SK-N-SH treated with all-trans-retinoic acid at 6 μM for 48 hours (cell line): Measurements from ENCODE around the gene TMSB15C.
"Not testable (repeated sequence)": the region's sequence is repeated elsewhere in the genome, so short reads cannot be mapped to it uniquely, and the experiment has no call there.

ENCODE experiments used
- ATAC-seq: fragments of 200-7000 bp; cut with Tn5 transposase; 3 replicates; pipeline ENCODE4 v1.9.1; 2020; ENCODE audit warnings: mild to moderate bottlenecking, moderate library complexity
- ARNTL ChIP-seq: fragments of 450-650 bp; formaldehyde crosslinking; IDR thresholded peaks from 2 replicates; pipeline ENCODE4 v1.5.0; 2020; ENCODE audit warnings: low read depth, mild to moderate bottlenecking, moderate library complexity, borderline replicate concordance
- BACH2 ChIP-seq: fragments of 250-450 bp; sonication (Bioruptor Pico); IDR thresholded peaks from 2 replicates; pipeline ENCODE4 v1.9.0; 2021; ENCODE audit warnings: mild to moderate bottlenecking, borderline replicate concordance
- CSDC2 ChIP-seq: fragments of 250-450 bp; sonication (Bioruptor Pico); IDR thresholded peaks from 2 replicates; pipeline ENCODE4 v1.5.0; 2020; ENCODE audit warnings: mild to moderate bottlenecking, moderate library complexity
- ESRRG ChIP-seq: fragments of 250-450 bp; sonication (Bioruptor Pico); IDR thresholded peaks from 2 replicates; pipeline ENCODE4 v1.6.1; 2021; ENCODE audit warnings: mild to moderate bottlenecking
- GLIS3 ChIP-seq: fragments of 250-450 bp; sonication (Bioruptor Pico); IDR thresholded peaks from 2 replicates; pipeline ENCODE4 v1.5.0; 2020; ENCODE audit warnings: mild to moderate bottlenecking, moderate library complexity
- ISL1 ChIP-seq: fragments of 250-450 bp; sonication (Bioruptor Pico); IDR thresholded peaks from 2 replicates; pipeline ENCODE4 v2.1.2; 2022; ENCODE audit warnings: mild to moderate bottlenecking, moderate library complexity
- OSR1 ChIP-seq: fragments of 250-450 bp; sonication (Bioruptor Pico); IDR thresholded peaks from 2 replicates; pipeline ENCODE4 v1.8.0; 2022; ENCODE audit warnings: moderate library complexity, mild to moderate bottlenecking, inconsistent platforms
- PPARA ChIP-seq: fragments of 250-450 bp; sonication (Bioruptor Pico); IDR thresholded peaks from 2 replicates; pipeline ENCODE4 v1.5.0; 2020; ENCODE audit warnings: mild to moderate bottlenecking, borderline replicate concordance
- RARB ChIP-seq: fragments of 250-450 bp; sonication (Bioruptor Pico); IDR thresholded peaks from 2 replicates; pipeline ENCODE4 v1.8.0; 2021; ENCODE audit warnings: mild to moderate bottlenecking, moderate library complexity
- SNAI2 ChIP-seq: fragments of 250-450 bp; sonication (Bioruptor Pico); IDR thresholded peaks from 2 replicates; pipeline ENCODE4 v1.5.0; 2020; ENCODE audit warnings: mild to moderate bottlenecking, moderate library complexity
- TCF4 ChIP-seq: fragments of 250-450 bp; sonication (Bioruptor Pico); IDR thresholded peaks from 2 replicates; pipeline ENCODE4 v1.8.0; 2021; ENCODE audit warnings: mild to moderate bottlenecking, moderate library complexity, borderline replicate concordance
- TOX ChIP-seq: fragments of 250-450 bp; sonication (Bioruptor Pico); IDR thresholded peaks from 2 replicates; pipeline ENCODE4 v1.8.0; 2021; ENCODE audit warnings: mild to moderate bottlenecking, moderate library complexity, borderline replicate concordance
- ZFP3 ChIP-seq: fragments of 250-450 bp; sonication (Bioruptor Pico); IDR thresholded peaks from 2 replicates; pipeline ENCODE4 v1.5.0; 2020; ENCODE audit warnings: mild to moderate bottlenecking, moderate library complexity
- ZFP30 ChIP-seq: fragments of 450-650 bp; formaldehyde crosslinking; IDR thresholded peaks from 2 replicates; pipeline ENCODE4 v1.5.0; 2022; ENCODE audit warnings: mild to moderate bottlenecking, moderate library complexity
- ZNF565 ChIP-seq: fragments of 450-650 bp; formaldehyde crosslinking; conservative IDR thresholded peaks from 2 replicates; pipeline ENCODE4 v1.5.0; 2020; ENCODE audit warnings: low read depth, mild to moderate bottlenecking, moderate library complexity
- ZNF70 ChIP-seq: fragments of 450-650 bp; formaldehyde crosslinking; IDR thresholded peaks from 2 replicates; pipeline ENCODE4 v1.5.0; 2020; ENCODE audit warnings: mild to moderate bottlenecking, moderate library complexity
- ZNF8 ChIP-seq: fragments of 450-650 bp; formaldehyde crosslinking; IDR thresholded peaks from 2 replicates; pipeline ENCODE4 v1.5.0; 2020; ENCODE audit warnings: mild to moderate bottlenecking, moderate library complexity
- TF ChIP-seq, protein P1 (sequence below): fragments of 250-450 bp; sonication (Bioruptor Pico); IDR thresholded peaks from 2 replicates; pipeline ENCODE4 v1.8.0; 2021; ENCODE audit warnings: low read depth, mild to moderate bottlenecking, moderate library complexity, borderline replicate concordance
- TF ChIP-seq, protein P2 (sequence below): fragments of 250-450 bp; sonication (Bioruptor Pico); IDR thresholded peaks from 2 replicates; pipeline ENCODE4 v1.5.1; 2020; ENCODE audit warnings: low read depth, mild to moderate bottlenecking, moderate library complexity
- TF ChIP-seq, protein P3 (sequence below): fragments of 250-450 bp; sonication (Bioruptor Pico); IDR thresholded peaks from 2 replicates; pipeline ENCODE4 v1.5.1; 2021; ENCODE audit warnings: mild to moderate bottlenecking, moderate library complexity
- TF ChIP-seq, protein P4 (sequence below): fragments of 250-450 bp; sonication (Bioruptor Pico); IDR thresholded peaks from 2 replicates; pipeline ENCODE4 v1.8.0; 2020; ENCODE audit warnings: mild to moderate bottlenecking, moderate library complexity, borderline replicate concordance

The TMSB15C gene

DNA sequence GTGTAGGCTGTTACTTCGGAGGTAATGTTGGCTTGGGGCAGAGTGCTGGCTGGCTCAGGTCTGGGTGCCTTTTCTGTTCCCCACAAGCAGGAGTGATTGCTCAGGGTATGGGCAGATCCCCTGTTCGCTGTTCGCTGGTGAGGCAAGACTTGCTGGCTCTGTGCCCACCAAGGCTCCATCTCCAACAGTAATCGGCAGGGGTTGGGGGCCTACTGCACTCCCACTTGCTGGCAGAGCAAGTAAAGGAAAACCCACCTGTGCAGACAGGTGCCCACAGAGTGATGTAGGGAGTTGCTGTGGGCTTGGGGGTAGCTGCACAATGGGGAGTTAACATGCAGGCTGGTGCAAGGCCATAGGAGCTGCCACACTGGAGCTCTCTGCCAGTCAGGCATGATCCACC lies 8.0 kb upstream of the TMSB15C start:
- TF ChIP-seq TOX (CRISPR knock-in tag) (no peak), ARNTL (CRISPR knock-in tag) (no peak), ESRRG (no peak), ZFP3 (CRISPR knock-in tag) (no peak), ZNF8 (CRISPR knock-in tag) (no peak), RARB (CRISPR knock-in tag) (no peak), PPARA (CRISPR knock-in tag) (no peak), GLIS3 (no peak), ZNF70 (CRISPR knock-in tag) (no peak), ZNF565 (CRISPR knock-in tag) (no peak), CSDC2 (CRISPR knock-in tag) (no peak), ZFP30 (no peak), SNAI2 (CRISPR knock-in tag) (no peak), ISL1 (CRISPR knock-in tag) (no peak), TCF4 (CRISPR knock-in tag) (no peak)
- TF ChIP-seq, protein P1, sequence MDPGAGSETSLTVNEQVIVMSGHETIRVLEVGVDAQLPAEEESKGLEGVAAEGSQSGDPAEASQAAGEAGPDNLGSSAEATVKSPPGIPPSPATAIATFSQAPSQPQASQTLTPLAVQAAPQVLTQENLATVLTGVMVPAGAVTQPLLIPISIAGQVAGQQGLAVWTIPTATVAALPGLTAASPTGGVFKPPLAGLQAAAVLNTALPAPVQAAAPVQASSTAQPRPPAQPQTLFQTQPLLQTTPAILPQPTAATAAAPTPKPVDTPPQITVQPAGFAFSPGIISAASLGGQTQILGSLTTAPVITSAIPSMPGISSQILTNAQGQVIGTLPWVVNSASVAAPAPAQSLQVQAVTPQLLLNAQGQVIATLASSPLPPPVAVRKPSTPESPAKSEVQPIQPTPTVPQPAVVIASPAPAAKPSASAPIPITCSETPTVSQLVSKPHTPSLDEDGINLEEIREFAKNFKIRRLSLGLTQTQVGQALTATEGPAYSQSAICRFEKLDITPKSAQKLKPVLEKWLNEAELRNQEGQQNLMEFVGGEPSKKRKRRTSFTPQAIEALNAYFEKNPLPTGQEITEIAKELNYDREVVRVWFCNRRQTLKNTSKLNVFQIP (CRISPR knock-in tag) = no peak
- TF ChIP-seq, protein P2, sequence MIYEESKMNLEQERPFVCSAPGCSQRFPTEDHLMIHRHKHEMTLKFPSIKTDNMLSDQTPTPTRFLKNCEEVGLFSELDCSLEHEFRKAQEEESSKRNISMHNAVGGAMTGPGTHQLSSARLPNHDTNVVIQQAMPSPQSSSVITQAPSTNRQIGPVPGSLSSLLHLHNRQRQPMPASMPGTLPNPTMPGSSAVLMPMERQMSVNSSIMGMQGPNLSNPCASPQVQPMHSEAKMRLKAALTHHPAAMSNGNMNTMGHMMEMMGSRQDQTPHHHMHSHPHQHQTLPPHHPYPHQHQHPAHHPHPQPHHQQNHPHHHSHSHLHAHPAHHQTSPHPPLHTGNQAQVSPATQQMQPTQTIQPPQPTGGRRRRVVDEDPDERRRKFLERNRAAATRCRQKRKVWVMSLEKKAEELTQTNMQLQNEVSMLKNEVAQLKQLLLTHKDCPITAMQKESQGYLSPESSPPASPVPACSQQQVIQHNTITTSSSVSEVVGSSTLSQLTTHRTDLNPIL (CRISPR knock-in tag) = no peak
- TF ChIP-seq, protein P3, sequence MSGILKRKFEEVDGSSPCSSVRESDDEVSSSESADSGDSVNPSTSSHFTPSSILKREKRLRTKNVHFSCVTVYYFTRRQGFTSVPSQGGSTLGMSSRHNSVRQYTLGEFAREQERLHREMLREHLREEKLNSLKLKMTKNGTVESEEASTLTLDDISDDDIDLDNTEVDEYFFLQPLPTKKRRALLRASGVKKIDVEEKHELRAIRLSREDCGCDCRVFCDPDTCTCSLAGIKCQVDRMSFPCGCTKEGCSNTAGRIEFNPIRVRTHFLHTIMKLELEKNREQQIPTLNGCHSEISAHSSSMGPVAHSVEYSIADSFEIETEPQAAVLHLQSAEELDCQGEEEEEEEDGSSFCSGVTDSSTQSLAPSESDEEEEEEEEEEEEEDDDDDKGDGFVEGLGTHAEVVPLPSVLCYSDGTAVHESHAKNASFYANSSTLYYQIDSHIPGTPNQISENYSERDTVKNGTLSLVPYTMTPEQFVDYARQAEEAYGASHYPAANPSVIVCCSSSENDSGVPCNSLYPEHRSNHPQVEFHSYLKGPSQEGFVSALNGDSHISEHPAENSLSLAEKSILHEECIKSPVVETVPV = no peak
- ATAC-seq = no peak

DNA sequence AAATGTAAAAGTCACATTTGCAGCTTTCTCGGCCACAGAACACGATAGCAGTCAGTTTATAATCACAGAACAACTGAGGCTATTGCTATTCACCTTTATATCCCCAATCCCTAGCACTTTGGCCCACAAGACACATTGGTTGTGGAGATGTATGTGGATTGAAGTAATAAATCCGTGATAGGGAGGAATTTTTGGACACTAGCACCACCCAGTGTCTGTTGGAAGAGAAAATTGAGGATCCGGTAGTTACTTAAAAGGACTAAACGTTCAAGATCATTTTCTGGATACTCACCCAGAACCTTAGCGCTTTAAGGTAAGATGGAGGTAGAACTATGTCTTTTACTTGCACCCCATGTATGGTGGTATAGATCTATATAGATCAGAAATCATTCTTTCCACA lies 1.8 kb upstream of the TMSB15C start:
- 0 out of 3 replicates have a peak, but pooled peaks have one; percentile 20 for ATAC-seq

DNA sequence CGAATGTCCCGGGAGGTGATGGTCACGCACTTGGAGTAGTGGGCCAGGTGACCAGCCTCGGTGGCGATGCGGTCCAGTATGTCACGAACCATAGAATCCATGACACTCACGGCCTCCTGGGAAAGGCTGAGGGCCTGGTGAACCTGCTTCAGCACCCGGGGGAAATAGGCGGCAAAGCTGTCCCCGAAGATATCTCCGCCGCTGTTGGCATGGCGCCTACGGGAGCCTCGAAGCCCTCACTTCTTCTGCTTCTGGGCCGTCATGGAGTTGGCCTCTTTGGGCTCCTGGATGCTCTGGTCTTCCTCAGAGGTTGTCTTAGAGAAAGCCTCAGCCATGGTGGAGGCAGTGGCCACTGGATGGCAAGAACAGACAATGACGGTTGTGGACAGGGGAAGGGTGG lies 13.4 kb downstream of the TMSB15C start:
- not testable (repeated sequence) for ATAC-seq

DNA sequence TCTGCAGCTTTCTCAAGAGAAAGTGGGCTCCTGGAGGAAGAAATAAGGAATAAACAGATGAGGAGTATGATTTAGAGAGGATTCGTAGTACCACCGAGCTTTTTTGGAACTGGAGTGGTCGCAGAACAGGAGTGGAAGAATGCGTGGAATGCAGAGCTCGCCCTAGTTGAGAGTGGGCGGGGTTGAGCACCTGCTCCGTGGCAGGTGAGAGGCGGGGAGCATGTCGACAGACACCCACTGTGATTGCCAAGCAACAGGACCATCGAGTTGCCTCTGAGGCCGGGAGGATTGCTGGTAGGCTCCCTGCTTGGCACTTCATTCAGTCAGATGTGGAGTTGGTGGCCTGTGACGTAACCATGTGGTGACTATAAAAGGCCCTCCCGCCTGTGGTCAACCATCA lies 21.1 kb downstream of the TMSB15C start:
- not testable (repeated sequence) for ATAC-seq

DNA sequence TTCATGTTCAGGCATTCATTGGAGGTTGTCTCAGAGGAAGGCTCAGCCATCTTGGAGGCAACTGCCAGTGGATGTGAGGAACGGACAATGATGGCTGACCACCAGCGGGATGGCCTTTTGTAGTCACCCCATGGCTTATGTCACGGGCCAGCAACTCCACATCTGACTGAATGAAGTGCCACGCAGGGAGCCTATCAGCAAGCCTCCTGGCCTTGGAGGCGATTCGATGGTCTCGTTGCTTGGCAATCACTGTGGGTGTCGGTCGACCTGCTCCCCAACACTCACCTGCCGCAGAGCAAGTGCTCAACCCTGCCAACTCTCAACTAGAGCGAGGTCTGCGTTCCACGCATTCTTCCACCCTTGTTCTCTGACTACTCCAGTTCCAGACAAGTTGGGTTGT lies 28.9 kb downstream of the TMSB15C start:
- ATAC-seq = no peak
- no peak for TF ChIP-seq OSR1
- TF ChIP-seq, protein P2 (CRISPR knock-in tag) = no peak
- no peak for TF ChIP-seq ZFP3 (CRISPR knock-in tag)
- TF ChIP-seq BACH2 (CRISPR knock-in tag) = no peak
- no peak for TF ChIP-seq ZNF70 (CRISPR knock-in tag)
- TF ChIP-seq, protein P4, sequence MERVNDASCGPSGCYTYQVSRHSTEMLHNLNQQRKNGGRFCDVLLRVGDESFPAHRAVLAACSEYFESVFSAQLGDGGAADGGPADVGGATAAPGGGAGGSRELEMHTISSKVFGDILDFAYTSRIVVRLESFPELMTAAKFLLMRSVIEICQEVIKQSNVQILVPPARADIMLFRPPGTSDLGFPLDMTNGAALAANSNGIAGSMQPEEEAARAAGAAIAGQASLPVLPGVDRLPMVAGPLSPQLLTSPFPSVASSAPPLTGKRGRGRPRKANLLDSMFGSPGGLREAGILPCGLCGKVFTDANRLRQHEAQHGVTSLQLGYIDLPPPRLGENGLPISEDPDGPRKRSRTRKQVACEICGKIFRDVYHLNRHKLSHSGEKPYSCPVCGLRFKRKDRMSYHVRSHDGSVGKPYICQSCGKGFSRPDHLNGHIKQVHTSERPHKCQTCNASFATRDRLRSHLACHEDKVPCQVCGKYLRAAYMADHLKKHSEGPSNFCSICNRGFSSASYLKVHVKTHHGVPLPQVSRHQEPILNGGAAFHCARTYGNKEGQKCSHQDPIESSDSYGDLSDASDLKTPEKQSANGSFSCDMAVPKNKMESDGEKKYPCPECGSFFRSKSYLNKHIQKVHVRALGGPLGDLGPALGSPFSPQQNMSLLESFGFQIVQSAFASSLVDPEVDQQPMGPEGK (CRISPR knock-in tag) = no peak
- no peak for TF ChIP-seq TOX (CRISPR knock-in tag)
